NCI-H446 treated with DMSO at 0.1 percent for 48 hours (cell line): ENCODE results near the gene PNPLA3.
"Not testable (repeated sequence)": the region's sequence is repeated elsewhere in the genome, so short reads cannot be mapped to it uniquely, and the experiment has no call there.

ENCODE experiments used
- DNase-seq: peaks from one replicate; lab custom pipeline; 2025; lab: John Stamatoyannopoulos, UW

The PNPLA3 gene

GRCh38 chr22:43889860-43890253 is 33.7 kb upstream of the PNPLA3 start:
- no peak for DNase-seq

GRCh38 chr22:43890901-43891331 is 32.7 kb upstream of the PNPLA3 start:
- no peak for DNase-seq

GRCh38 chr22:43891360-43892182 is 32.0 kb upstream of the PNPLA3 start, which contains the start of gene PNPLA5:
TSS of gene PNPLA5 (minus strand) at chr22:43892013. CDS start at chr22:43891880, 133 bp downstream.
- no peak for DNase-seq

GRCh38 chr22:43892183-43892894 is 31.3 kb upstream of the PNPLA3 start:
- no peak for DNase-seq

- DNase-seq: no peak
Observed at GRCh38 chr22:43893266-43893665, 30.3 kb upstream of the PNPLA3 start.

GRCh38 chr22:43894122-43894521 is 29.5 kb upstream of the PNPLA3 start:
- DNase-seq: no peak

GRCh38 chr22:43895986-43896645 is 27.5 kb upstream of the PNPLA3 start:
- no peak for DNase-seq

- DNase-seq: no peak
Observed at GRCh38 chr22:43897751-43898261, 25.8 kb upstream of the PNPLA3 start.

- no peak for DNase-seq
Observed at GRCh38 chr22:43900206-43900605, 23.4 kb upstream of the PNPLA3 start.

GRCh38 chr22:43901976-43902643 is 21.5 kb upstream of the PNPLA3 start:
- no peak for DNase-seq

GRCh38 chr22:43903033-43903432 is 20.6 kb upstream of the PNPLA3 start:
- not testable (repeated sequence) for DNase-seq

GRCh38 chr22:43904412-43904811 is 19.2 kb upstream of the PNPLA3 start:
- DNase-seq: not testable (repeated sequence)

GRCh38 chr22:43905681-43906080 is 17.9 kb upstream of the PNPLA3 start:
- no peak for DNase-seq

GRCh38 chr22:43909708-43910107 is 13.9 kb upstream of the PNPLA3 start:
- no peak for DNase-seq

GRCh38 chr22:43910178-43910695 is 13.4 kb upstream of the PNPLA3 start:
- DNase-seq: no peak

GRCh38 chr22:43911351-43911750 is 12.3 kb upstream of the PNPLA3 start:
- no peak for DNase-seq

- DNase-seq: no peak
Observed at GRCh38 chr22:43917521-43917920, 6.1 kb upstream of the PNPLA3 start.

GRCh38 chr22:43919106-43919973 is 4.3 kb upstream of the PNPLA3 start:
- DNase-seq: no peak

- DNase-seq: no peak
Observed at GRCh38 chr22:43921370-43921769, 2.2 kb upstream of the PNPLA3 start.

- DNase-seq: no peak
Observed at GRCh38 chr22:43922123-43922522, 1.5 kb upstream of the PNPLA3 start.

GRCh38 chr22:43923191-43923590 is 414 bp upstream of the PNPLA3 start:
- DNase-seq: no peak
